ENCODE data around the gene GIMAP7.

- TF ChIP-seq POLR2AphosphoS5 (IDR thresholded peaks at IDR 0.05) (no peak), CTCF (IDR thresholded peaks at IDR 0.05) (no peak)
These were observed 17.0 kb downstream of the GIMAP7 start for GRCh38 chr7:150531704-150532103.
